Prostate gland (tissue), 2 donors: ENCODE measurements around the gene OR5A2.

ENCODE experiments used
- CTCF ChIP-seq, 4 experiments: fragments of 200-600 bp in 2 of 4; fragments of 450-650 bp in 2 of 4; sonication (generic) in 2 of 4; IDR thresholded peaks; 1 replicate in 3 of 4; 2 replicates in 1 of 4; pipeline ENCODE4 v1.5.1; 2016 to 2019; ENCODE audit warnings: antibody characterized with exemption in 4 of 4, mild to moderate bottlenecking in 2 of 4, moderate library complexity in 2 of 4
- POLR2A ChIP-seq: fragments of 450-650 bp; IDR thresholded peaks from one replicate; pipeline ENCODE4 v1.6.1; 2016; ENCODE audit warnings: antibody characterized with exemption, mild to moderate bottlenecking

GRCh38 chr11:59456661-59457060 is 30.4 kb upstream of the OR5A2 start, which contains the start of gene OR4D6:
- TF ChIP-seq POLR2A (no peak), CTCF (IDR thresholded peaks at IDR 0.05) (no peak)
